GM12878 (cell line): ENCODE measurements around the gene POLR3E. TPM values are rescaled to one million over a fixed set of nuclear protein-coding genes. Genes with fewer than 3 reads are reported as not detected.

Source experiments
- ATAC-seq: fragments of 200-7000 bp; cut with Tn5 transposase; 3 replicates; pipeline ENCODE4 v1.9.1; 2020; ENCODE audit warnings: mild to moderate bottlenecking, moderate library complexity
- BruUV-seq: library from RNA; stranded (reverse); fragments of 400-500 nt; replicated peaks from 2 replicates; lab custom pipeline; 2021; lab: Mats Ljungman, UMichigan
- CTCF ChIA-PET: fragments of 300-600 bp; sonication (Branson Sonifier 250); formaldehyde crosslinking; extraction: SDS; loops from one replicate; lab custom pipeline; 2021; ENCODE audit warnings: inconsistent platforms; lab: Yijun Ruan, JAX
- POLR2A ChIA-PET: fragments of 350-600 bp; formaldehyde crosslinking; extraction: SDS; loops from one replicate; lab custom pipeline; 2021; ENCODE audit warnings: inconsistent platforms; lab: Charles Lee
- RAD21 ChIA-PET: fragments of 300-600 bp; sonication (Branson Sonifier 250); formaldehyde crosslinking; loops from one replicate; lab custom pipeline; 2023; ENCODE audit warnings: antibody characterized with exemption; ENCODE audit not compliant: unreplicated experiment; lab: Charles Lee
- SMC1A ChIA-PET: fragments of 300-600 bp; sonication (Branson Sonifier 250); formaldehyde crosslinking; loops from one replicate; lab custom pipeline; 2023; ENCODE audit not compliant: unreplicated experiment, uncharacterized antibody; lab: Charles Lee
- DNase-seq: peaks from one replicate; pipeline ENCODE4 v3.0.0-alpha.2; 2011; ENCODE audit warnings: low read depth, low spot score
- FAIRE-seq: peaks from 3 replicates; lab custom pipeline; 2011; peaks lifted over from hg19 to GRCh38; lab: Jason Lieb, UNC
- H2AFZ ChIP-seq: 2 replicates; pipeline ENCODE4 v1.6.0; 2011; ENCODE audit warnings: low read depth, low read length, control low read depth; ENCODE audit not compliant: control insufficient read depth
- H3K27ac ChIP-seq: 2 replicates; pipeline ENCODE4 v1.5.1; 2011; ENCODE audit warnings: control low read depth; ENCODE audit not compliant: control insufficient read depth, insufficient read depth
- H3K27me3 ChIP-seq, 2 experiments: replicated peaks in 1 of 2; 2 replicates each; pipeline versions ENCODE4 v1.6.0 to v1.6.1; 2011; ENCODE audit warnings: low read length in 1 of 2; ENCODE audit not compliant: control insufficient read depth in 2 of 2, insufficient read depth in 2 of 2
- H3K36me3 ChIP-seq, 2 experiments: 2 replicates each; pipeline ENCODE4 v1.5.1; 2011; ENCODE audit warnings: low read length in 1 of 2; ENCODE audit not compliant: control insufficient read depth in 2 of 2, insufficient read depth in 2 of 2
- H3K4me1 ChIP-seq: 2 replicates; pipeline ENCODE4 v1.6.1; 2011; ENCODE audit warnings: mild to moderate bottlenecking, low read length, moderate library complexity, mixed read lengths; ENCODE audit not compliant: control insufficient read depth, insufficient read depth
- H3K4me2 ChIP-seq: 2 replicates; pipeline ENCODE4 v1.6.0; 2011; ENCODE audit warnings: control low read depth; ENCODE audit not compliant: control insufficient read depth, insufficient read depth
- H3K4me3 ChIP-seq: fragments of 200-600 bp; sonication (generic); 2 replicates; pipeline ENCODE4 v1.5.1; 2016
- H3K79me2 ChIP-seq: 2 replicates; pipeline ENCODE4 v1.6.0; 2011; ENCODE audit warnings: low read length; ENCODE audit not compliant: control insufficient read depth, insufficient read depth
- H3K9ac ChIP-seq: 2 replicates; pipeline ENCODE4 v1.8.0; 2011; ENCODE audit warnings: low read length, control low read depth, mixed read lengths; ENCODE audit not compliant: control insufficient read depth, insufficient read depth
- H3K9me3 ChIP-seq: replicated peaks from 3 replicates; pipeline ENCODE4 v1.5.1; 2011; ENCODE audit warnings: mild to moderate bottlenecking, low read length; ENCODE audit not compliant: control insufficient read depth, insufficient read depth
- H4K20me1 ChIP-seq: 2 replicates; pipeline ENCODE4 v1.6.0; 2011; ENCODE audit not compliant: control insufficient read depth, insufficient read depth
- TARDBP ChIP-seq: IDR thresholded peaks from 2 replicates; pipeline ENCODE4 v1.6.1; 2016; ENCODE audit warnings: borderline replicate concordance
- WGBS: methylation state at CpG from one replicate; pipeline ENCODE4 v1.1.6; 2016; ENCODE audit warnings: low lambda C conversion rate; ENCODE audit not compliant: insufficient replicate concordance, insufficient coverage; ENCODE audit errors: missing lambda C conversion rate; 5-methylcytosine and 5-hydroxymethylcytosine counted together
- in situ Hi-C: fragments of 300-500 bp; cut with MboI; formaldehyde crosslinking; loops from 9 replicates; pipeline ENCODE4 v1.14.3; 2018; ENCODE audit warnings: mixed read lengths
- intact Hi-C: fragments of 100-400 bp; cut with micrococcal nuclease; formaldehyde crosslinking; loops from one replicate; pipeline ENCODE4 v1.14.2; 2022; ENCODE audit not compliant: unreplicated experiment
- polyA plus RNA-seq, 11 experiments: library from polyadenylated mRNA; depleted of rRNA in 4 of 11; unstranded in 6 of 11; stranded (reverse) in 5 of 11; fragments of >200 nt; fragmentation: Nextera tagmentation in 4 of 11; fragmentation: Illumina TruSeq in 1 of 11; extraction: Ambion mirVana in 4 of 11; extraction: Trizol in 1 of 11; gene quantifications; 1 replicate in 1 of 11; 2 replicates in 10 of 11; pipeline versions ENCODE4 v1.2.1 to v1.2.3, GENCODE V29; 2011 to 2016; ENCODE audit warnings: inconsistent platforms in 2 of 11, missing spikeins in 2 of 11, low read depth in 1 of 11
- total RNA-seq, 4 experiments: library from RNA; depleted of rRNA in 3 of 4; stranded (reverse); fragments of >200 nt in 3 of 4; fragmentation: Illumina TruSeq in 1 of 4; extraction: Trizol in 1 of 4; gene quantifications; 2 replicates each; pipeline versions ENCODE4 v1.2.1 to v1.2.3, GENCODE V29; 2013 to 2021
- TF ChIP-seq, protein P1 (sequence below): fragments of 450-650 bp; IDR thresholded peaks from 2 replicates; pipeline ENCODE4 v1.6.1; 2017; ENCODE audit warnings: mild to moderate bottlenecking, moderate library complexity

Gene POLR3E
- total and polyA plus RNA-seq, 10 of the 15 experiments (the other 5 are each of a cell fraction or from before 2014, with no cell fraction given), result 11.1 to 79.5 (median 39.7) TPM

DNA sequence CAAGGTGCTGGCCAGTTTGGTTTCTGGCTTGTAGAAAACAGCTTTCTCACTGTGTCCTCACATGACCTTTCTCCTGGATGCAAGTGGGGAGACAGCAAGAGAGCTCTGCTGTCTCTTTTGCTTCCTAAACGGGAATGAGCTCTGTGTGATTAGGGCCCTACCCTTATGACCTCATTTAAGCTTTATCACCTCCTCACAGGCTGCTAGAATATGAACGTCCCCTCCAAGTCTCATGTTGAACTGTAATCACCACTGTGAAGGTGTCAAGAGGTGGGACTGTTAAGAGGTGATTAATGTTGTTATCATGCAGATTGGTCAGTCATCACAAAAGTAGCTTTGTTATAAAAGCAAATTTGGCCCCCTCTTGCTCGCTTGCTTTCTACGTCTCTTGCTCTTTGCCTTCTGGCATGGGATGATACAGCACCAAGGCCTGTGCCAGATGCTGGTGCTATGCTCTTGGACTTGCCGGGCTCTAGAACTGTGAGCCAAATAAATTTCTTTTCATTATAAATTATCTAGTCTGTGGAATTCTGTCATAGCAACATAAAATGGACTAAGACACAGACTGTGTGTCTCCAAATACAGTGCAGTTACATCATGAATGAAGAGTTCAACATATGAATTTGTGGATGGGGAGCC is 14.8 kb upstream of the POLR3E start:
- Histone ChIP-seq H3K79me2 (no peaks in the 10 kb centered on the region), H3K27me3 (no peaks in the 10 kb centered on the region), H3K4me2 (no peak overlapping the region), H3K4me3 (no peak overlapping the region), H3K27ac (no peak overlapping the region), H3K9me3 (no peaks in the 10 kb centered on the region), H3K36me3 (peaks cover 13 to 38% of the 10 kb centered on the region in 2 experiments), H3K4me1 (no peaks in the 10 kb centered on the region), H4K20me1 (no peaks in the 10 kb centered on the region), H2AFZ (no peak overlapping the region), H3K9ac (no peak overlapping the region)
- no peak for TF ChIP-seq TARDBP
- TF ChIP-seq, protein P1, sequence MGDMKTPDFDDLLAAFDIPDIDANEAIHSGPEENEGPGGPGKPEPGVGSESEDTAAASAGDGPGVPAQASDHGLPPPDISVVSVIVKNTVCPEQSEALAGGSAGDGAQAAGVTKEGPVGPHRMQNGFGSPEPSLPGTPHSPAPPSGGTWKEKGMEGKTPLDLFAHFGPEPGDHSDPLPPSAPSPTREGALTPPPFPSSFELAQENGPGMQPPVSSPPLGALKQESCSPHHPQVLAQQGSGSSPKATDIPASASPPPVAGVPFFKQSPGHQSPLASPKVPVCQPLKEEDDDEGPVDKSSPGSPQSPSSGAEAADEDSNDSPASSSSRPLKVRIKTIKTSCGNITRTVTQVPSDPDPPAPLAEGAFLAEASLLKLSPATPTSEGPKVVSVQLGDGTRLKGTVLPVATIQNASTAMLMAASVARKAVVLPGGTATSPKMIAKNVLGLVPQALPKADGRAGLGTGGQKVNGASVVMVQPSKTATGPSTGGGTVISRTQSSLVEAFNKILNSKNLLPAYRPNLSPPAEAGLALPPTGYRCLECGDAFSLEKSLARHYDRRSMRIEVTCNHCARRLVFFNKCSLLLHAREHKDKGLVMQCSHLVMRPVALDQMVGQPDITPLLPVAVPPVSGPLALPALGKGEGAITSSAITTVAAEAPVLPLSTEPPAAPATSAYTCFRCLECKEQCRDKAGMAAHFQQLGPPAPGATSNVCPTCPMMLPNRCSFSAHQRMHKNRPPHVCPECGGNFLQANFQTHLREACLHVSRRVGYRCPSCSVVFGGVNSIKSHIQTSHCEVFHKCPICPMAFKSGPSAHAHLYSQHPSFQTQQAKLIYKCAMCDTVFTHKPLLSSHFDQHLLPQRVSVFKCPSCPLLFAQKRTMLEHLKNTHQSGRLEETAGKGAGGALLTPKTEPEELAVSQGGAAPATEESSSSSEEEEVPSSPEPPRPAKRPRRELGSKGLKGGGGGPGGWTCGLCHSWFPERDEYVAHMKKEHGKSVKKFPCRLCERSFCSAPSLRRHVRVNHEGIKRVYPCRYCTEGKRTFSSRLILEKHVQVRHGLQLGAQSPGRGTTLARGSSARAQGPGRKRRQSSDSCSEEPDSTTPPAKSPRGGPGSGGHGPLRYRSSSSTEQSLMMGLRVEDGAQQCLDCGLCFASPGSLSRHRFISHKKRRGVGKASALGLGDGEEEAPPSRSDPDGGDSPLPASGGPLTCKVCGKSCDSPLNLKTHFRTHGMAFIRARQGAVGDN, result no peak
- ChIA-PET SMC1A (interaction anchor here (1.1 to 2.1 kb wide), 2 partner anchors 9 to 75 kb away, joined by 3 to 4 read pairs; no protein-coding TSS in a partner anchor), CTCF (interaction anchor here (1.7 kb wide), 1 partner anchor 18 kb away, joined by 8 read pairs; no protein-coding TSS in a partner anchor), POLR2A (interaction anchor here (0.6 kb wide), 2 partner anchors 63 to 97 kb away, joined by 3 to 4 read pairs; no protein-coding TSS in a partner anchor), RAD21 (no interaction called here)
- no peak for DNase-seq
- no TSS peak for BruUV-seq
- in situ Hi-C loops, result no loop called here
- intact Hi-C loops, result no loop called here
- FAIRE-seq, result no peak
- no peak for ATAC-seq
- 97% methylated on average over 5 of the region's 5 CpGs for WGBS
